ENCODE data around the gene CENPN. TPM values are rescaled to one million over a fixed set of nuclear protein-coding genes. Genes with fewer than 3 reads are reported as not detected.

Gene CENPN
- total and polyA plus RNA-seq, 10 donors, result 2.2 to 12.7 (median 6.2) TPM

- Histone ChIP-seq H3K36me3 (no peaks in the 10 kb centered on the region), H3K27me3 (replicated peaks in 1 of 7) (no peaks in the 10 kb centered on the region), H3K27ac (no peak overlapping the region), H3K4me3 (no peak overlapping the region), H3K4me1 (peaks cover 0 to 7% (median 5%) of the 10 kb centered on the region in 6 donors), H3K9me3 (no peaks in the 10 kb centered on the region)
- WGBS, 5 donors, result 67 to 81% (median 74%) methylated on average over 4 of the region's 4 CpGs
- intact Hi-C loops (cut with DNase I; ENCODE audit: low total_unique reads), result no loop called here
- TF ChIP-seq POLR2AphosphoS5 (IDR thresholded peaks at IDR 0.05), result no peak
- no peak for TF ChIP-seq CTCF (IDR thresholded peaks at IDR 0.05 in 8 of 11, conservative IDR thresholded peaks at IDR 0.05 in 3 of 11)
- no peak for TF ChIP-seq POLR2A (IDR thresholded peaks at IDR 0.05)
- DNase-seq, result no peak
Observed at GRCh38 chr16:81071805-81072204, 64.8 kb downstream of the CENPN start.

- no peak overlapping the region for H3K4me3 ChIP-seq
- intact Hi-C loops (cut with DNase I; ENCODE audit: low total_unique reads), result no loop called here
- no peak for TF ChIP-seq CTCF (IDR thresholded peaks at IDR 0.05 in 8 of 11, conservative IDR thresholded peaks at IDR 0.05 in 3 of 11)
- no peak for TF ChIP-seq POLR2A (IDR thresholded peaks at IDR 0.05)
- TF ChIP-seq POLR2AphosphoS5 (IDR thresholded peaks at IDR 0.05), result no peak
- peaks cover 0 to 14% (median 11%) of the 10 kb centered on the region in 6 donors for H3K4me1 ChIP-seq
- no peak for DNase-seq
- no peaks in the 10 kb centered on the region for H3K9me3 ChIP-seq
- no peaks in the 10 kb centered on the region for H3K36me3 ChIP-seq
- no peak overlapping the region for H3K27ac ChIP-seq
- no peaks in the 10 kb centered on the region for H3K27me3 ChIP-seq (replicated peaks in 1 of 7)
- 68 to 75% (median 72%) methylated on average over 5 of the region's 5 CpGs for WGBS, 5 donors
Observed at GRCh38 chr16:81073560-81074330, 66.7 kb downstream of the CENPN start.

- DNase-seq, result peak; percentile 95
- Histone ChIP-seq H3K36me3 (no peaks in the 10 kb centered on the region), H3K9me3 (no peaks in the 10 kb centered on the region), H3K4me3 (peak overlapping the region; percentile 75 to 98 (median 89)), H3K27ac (peak overlapping the region; percentile 87 to 98 (median 95)), H3K27me3 (replicated peaks in 1 of 7) (no peaks in the 10 kb centered on the region), H3K4me1 (peaks cover 0 to 14% (median 11%) of the 10 kb centered on the region in 6 donors)
- TF ChIP-seq POLR2A (IDR thresholded peaks at IDR 0.05) (peak in 1 of 3 donors; percentile 48), CTCF (IDR thresholded peaks at IDR 0.05 in 8 of 11, conservative IDR thresholded peaks at IDR 0.05 in 3 of 11) (peak in 1 of 11 experiments; percentile 18), POLR2AphosphoS5 (IDR thresholded peaks at IDR 0.05) (no peak)
- intact Hi-C loops (cut with DNase I; ENCODE audit: low total_unique reads), result loop anchor here (5.0 kb wide), 1 partner anchor 39 kb away; the partner anchor contains the start of gene ATMIN
- 0 to 1% (median 0%) methylated on average over 26 to 27 of the region's 27 CpGs for WGBS, 5 donors
Observed at GRCh38 chr16:81076566-81077075, 69.6 kb downstream of the CENPN start.
